Hepatocyte (in vitro differentiated cells): Measurements from ENCODE around the gene STK17A. TPM values are rescaled to one million over a fixed set of nuclear protein-coding genes. Genes with fewer than 3 reads are reported as not detected.

ENCODE experiments used
- DNase-seq: peaks from one replicate; pipeline ENCODE4 v3.0.0-alpha.2; 2016; ENCODE audit warnings: low spot score
- H2AFZ ChIP-seq: fragments of 200-600 bp; sonication (generic); 2 replicates; pipeline ENCODE4 v1.6.0; 2016; ENCODE audit warnings: antibody characterized with exemption, mild to moderate bottlenecking
- H3K27ac ChIP-seq: fragments of 200-600 bp; sonication (generic); 2 replicates; pipeline ENCODE4 v1.5.1; 2016; ENCODE audit warnings: mild to moderate bottlenecking
- H3K27me3 ChIP-seq: fragments of 200-600 bp; sonication (generic); 2 replicates; pipeline ENCODE4 v1.6.1; 2016
- H3K36me3 ChIP-seq: fragments of 200-600 bp; sonication (generic); replicated peaks from 2 replicates; pipeline ENCODE4 v1.5.1; 2016; ENCODE audit warnings: low read depth; ENCODE audit not compliant: insufficient read depth
- H3K4me1 ChIP-seq: fragments of 200-600 bp; sonication (generic); 2 replicates; pipeline ENCODE4 v1.5.1; 2016; ENCODE audit warnings: mild to moderate bottlenecking, moderate library complexity; ENCODE audit not compliant: insufficient read depth
- H3K4me2 ChIP-seq: fragments of 200-600 bp; sonication (generic); 2 replicates; pipeline ENCODE4 v1.6.0; 2016
- H3K4me3 ChIP-seq: fragments of 200-600 bp; sonication (generic); 2 replicates; pipeline ENCODE4 v1.5.1; 2016; ENCODE audit warnings: mild to moderate bottlenecking
- H3K79me2 ChIP-seq: fragments of 200-600 bp; sonication (generic); 2 replicates; pipeline ENCODE4 v1.6.0; 2017; ENCODE audit warnings: mild to moderate bottlenecking
- H3K9me2 ChIP-seq: fragments of 200-600 bp; sonication (generic); replicated peaks from 2 replicates; pipeline ENCODE4 v1.6.0; 2017; ENCODE audit warnings: mild to moderate bottlenecking; ENCODE audit not compliant: insufficient read depth
- H3K9me3 ChIP-seq: fragments of 200-600 bp; sonication (generic); 2 replicates; pipeline ENCODE4 v1.5.1; 2016; ENCODE audit warnings: low read depth, mild to moderate bottlenecking
- H4K20me1 ChIP-seq: fragments of 200-600 bp; sonication (generic); 2 replicates; pipeline ENCODE4 v1.6.0; 2016; ENCODE audit warnings: mild to moderate bottlenecking; ENCODE audit not compliant: insufficient read depth, poor library complexity, severe bottlenecking
- EZH2 ChIP-seq: fragments of 200-600 bp; sonication (generic); IDR thresholded peaks from 2 replicates; pipeline ENCODE4 v1.6.1; 2016; ENCODE audit warnings: antibody characterized with exemption, mild to moderate bottlenecking, borderline replicate concordance
- EZH2phosphoT487 ChIP-seq: fragments of 200-600 bp; sonication (generic); IDR thresholded peaks from one replicate; pipeline ENCODE4 v1.6.1; 2018; ENCODE audit warnings: antibody characterized with exemption, mild to moderate bottlenecking, low read depth, moderate library complexity; ENCODE audit not compliant: unreplicated experiment, severe bottlenecking
- WGBS: methylation state at CpG from one replicate; pipeline ENCODE4 v1.1.6; 2016; ENCODE audit warnings: low lambda C conversion rate; ENCODE audit errors: missing lambda C conversion rate; 5-methylcytosine and 5-hydroxymethylcytosine counted together
- polyA plus RNA-seq: library from polyadenylated mRNA; unstranded; fragments of >200 nt; fragmentation: Nextera tagmentation; extraction: Ambion mirVana; gene quantifications from 2 replicates; pipeline ENCODE4 v1.2.1, GENCODE V29; 2016
- total RNA-seq: library from RNA; depleted of rRNA; stranded (reverse); fragments of >200 nt; gene quantifications from 2 replicates; pipeline ENCODE4 v1.2.3, GENCODE V29; 2014
- TF ChIP-seq, protein P1 (sequence below): fragments of 200-600 bp; sonication (generic); IDR thresholded peaks from 2 replicates; pipeline ENCODE4 v1.5.1; 2016; ENCODE audit warnings: antibody characterized with exemption, mild to moderate bottlenecking; ENCODE audit not compliant: poor library complexity

STK17A gene
- total and polyA plus RNA-seq, 2 experiments from 2014 or later: 21.1 to 23.6 TPM

GRCh38 chr7:43618073-43618472 lies 35.2 kb downstream of the STK17A start:
- H3K36me3 ChIP-seq: no peaks in the 10 kb centered on the region
- TF ChIP-seq, protein P1, sequence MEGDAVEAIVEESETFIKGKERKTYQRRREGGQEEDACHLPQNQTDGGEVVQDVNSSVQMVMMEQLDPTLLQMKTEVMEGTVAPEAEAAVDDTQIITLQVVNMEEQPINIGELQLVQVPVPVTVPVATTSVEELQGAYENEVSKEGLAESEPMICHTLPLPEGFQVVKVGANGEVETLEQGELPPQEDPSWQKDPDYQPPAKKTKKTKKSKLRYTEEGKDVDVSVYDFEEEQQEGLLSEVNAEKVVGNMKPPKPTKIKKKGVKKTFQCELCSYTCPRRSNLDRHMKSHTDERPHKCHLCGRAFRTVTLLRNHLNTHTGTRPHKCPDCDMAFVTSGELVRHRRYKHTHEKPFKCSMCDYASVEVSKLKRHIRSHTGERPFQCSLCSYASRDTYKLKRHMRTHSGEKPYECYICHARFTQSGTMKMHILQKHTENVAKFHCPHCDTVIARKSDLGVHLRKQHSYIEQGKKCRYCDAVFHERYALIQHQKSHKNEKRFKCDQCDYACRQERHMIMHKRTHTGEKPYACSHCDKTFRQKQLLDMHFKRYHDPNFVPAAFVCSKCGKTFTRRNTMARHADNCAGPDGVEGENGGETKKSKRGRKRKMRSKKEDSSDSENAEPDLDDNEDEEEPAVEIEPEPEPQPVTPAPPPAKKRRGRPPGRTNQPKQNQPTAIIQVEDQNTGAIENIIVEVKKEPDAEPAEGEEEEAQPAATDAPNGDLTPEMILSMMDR: no peak
- TF ChIP-seq EZH2phosphoT487 (no peak), EZH2 (no peak)
- H3K9me3 ChIP-seq: no peaks in the 10 kb centered on the region
- no peaks in the 10 kb centered on the region for H3K9me2 ChIP-seq
- H3K79me2 ChIP-seq: peaks cover 4% of the 10 kb centered on the region
- H2AFZ ChIP-seq: no peak overlapping the region
- WGBS: 78% methylated on average over 4 of the region's 4 CpGs
- no peak overlapping the region for H3K4me3 ChIP-seq
- H3K4me2 ChIP-seq: no peak overlapping the region
- H3K4me1 ChIP-seq: no peaks in the 10 kb centered on the region
- H4K20me1 ChIP-seq: no peaks in the 10 kb centered on the region
- H3K27ac ChIP-seq: no peak overlapping the region
- no peak for DNase-seq
- no peaks in the 10 kb centered on the region for H3K27me3 ChIP-seq

DNA sequence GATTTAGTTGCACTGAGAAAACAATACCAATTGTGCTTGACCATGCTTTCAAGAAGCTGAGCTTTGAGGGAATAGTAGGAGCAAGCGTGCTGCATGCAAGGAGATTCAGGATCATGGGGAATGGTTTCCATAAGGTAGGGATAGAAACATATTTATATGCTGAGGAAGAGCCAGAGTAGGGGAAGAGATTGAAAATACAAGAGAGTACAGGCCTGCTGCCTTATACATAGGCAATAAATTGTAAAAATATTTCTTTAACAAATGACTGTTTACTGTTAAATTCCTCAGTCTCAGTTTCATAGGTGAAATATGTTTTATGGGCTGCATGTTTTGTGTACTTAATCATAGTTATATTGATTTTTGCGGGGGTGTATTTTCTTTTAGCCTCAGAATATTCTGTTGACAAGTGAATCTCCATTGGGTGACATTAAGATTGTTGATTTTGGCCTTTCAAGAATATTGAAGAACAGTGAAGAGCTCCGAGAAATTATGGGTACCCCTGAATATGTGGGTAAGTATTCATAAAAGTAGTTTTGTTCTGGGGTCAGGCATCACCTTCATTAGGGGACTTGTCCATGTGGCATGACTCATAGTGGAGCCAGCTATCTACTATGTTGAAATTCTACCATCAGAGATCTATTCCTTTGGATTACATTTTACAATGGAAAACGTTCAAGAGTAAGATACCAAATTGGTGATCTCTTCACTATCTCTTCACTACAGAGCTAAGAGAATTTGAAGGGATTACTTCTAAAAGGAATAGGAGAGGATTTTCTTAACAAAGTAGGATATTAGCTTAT lies 36.5 kb downstream of the STK17A start:
- no peak for DNase-seq
- Histone ChIP-seq H3K79me2 (peaks cover 4% of the 10 kb centered on the region), H4K20me1 (no peaks in the 10 kb centered on the region), H3K36me3 (no peaks in the 10 kb centered on the region), H3K4me1 (no peaks in the 10 kb centered on the region), H3K4me3 (no peak overlapping the region), H3K9me2 (no peaks in the 10 kb centered on the region), H3K27me3 (no peaks in the 10 kb centered on the region), H2AFZ (no peak overlapping the region), H3K4me2 (no peak overlapping the region), H3K27ac (no peak overlapping the region), H3K9me3 (no peaks in the 10 kb centered on the region)
- TF ChIP-seq EZH2 (no peak), EZH2phosphoT487 (no peak)
- TF ChIP-seq, protein P1: no peak
- 79% methylated on average over 4 of the region's 4 CpGs for WGBS

- no peaks in the 10 kb centered on the region for H3K9me3 ChIP-seq
- H3K27ac ChIP-seq: no peak overlapping the region
- no peak overlapping the region for H3K4me2 ChIP-seq
- H3K4me3 ChIP-seq: no peak overlapping the region
- no peaks in the 10 kb centered on the region for H3K27me3 ChIP-seq
- WGBS: 88% methylated on average over 5 of the region's 5 CpGs
- no peak overlapping the region for H2AFZ ChIP-seq
- TF ChIP-seq, protein P1: no peak
- no peak for TF ChIP-seq EZH2
- TF ChIP-seq EZH2phosphoT487: no peak
- no peaks in the 10 kb centered on the region for H3K79me2 ChIP-seq
- H3K36me3 ChIP-seq: no peaks in the 10 kb centered on the region
- no peaks in the 10 kb centered on the region for H3K4me1 ChIP-seq
- H3K9me2 ChIP-seq: no peaks in the 10 kb centered on the region
- no peak for DNase-seq
- H4K20me1 ChIP-seq: no peaks in the 10 kb centered on the region
These were observed 39.0 kb downstream of the STK17A start for GRCh38 chr7:43621729-43622448.
